Measurements from ENCODE around the gene CSGALNACT2. TPM values are rescaled to one million over a fixed set of nuclear protein-coding genes. Genes with fewer than 3 reads are reported as not detected.

Gene CSGALNACT2
- total and polyA plus RNA-seq, 4 donors: 4.1 to 11.0 (median 6.1) TPM

- 2% methylated on average over 22 of the region's 22 CpGs for WGBS
- Histone ChIP-seq H3K36me3 (ENCODE audit: control insufficient read depth in 4 of 4, insufficient read depth in 3 of 4, low read depth in 1 of 4, low read length in 3 of 4) (no peaks in the 10 kb centered on the region), H3K27me3 (ENCODE audit: control insufficient read depth in 4 of 4, insufficient read depth in 4 of 4, low read length in 3 of 4) (no peaks in the 10 kb centered on the region), H3K4me3 (ENCODE audit: low read depth in 1 of 3, low read length in 3 of 3) (peak overlapping the region; percentile 75 to 98 (median 94)), H3K9me3 (ENCODE audit: control insufficient read depth in 4 of 4, low read length in 3 of 4) (no peaks in the 10 kb centered on the region), H3K27ac (ENCODE audit: low read depth in 1 of 2, low read length in 2 of 2) (peak overlapping the region; percentile 40 to 94), H3K4me1 (ENCODE audit: control insufficient read depth in 4 of 4, insufficient read depth in 4 of 4, low read length in 3 of 4) (peaks cover 3 to 19% (median 10%) of the 10 kb centered on the region in 4 donors), H3K9ac (ENCODE audit: low read depth in 1 of 2, low read length in 2 of 2) (peak overlapping the region; percentile 26 to 75)
- no peak for DNase-seq (ENCODE audit: low spot score)
- no peak for TF ChIP-seq ATF3 (IDR thresholded peaks at IDR 0.05)
Measured at GRCh38 chr10:43138757-43139241, 554 bp downstream of the CSGALNACT2 start.

GRCh38 chr10:43141421-43141820 lies 3.2 kb downstream of the CSGALNACT2 start:
- H3K4me1 ChIP-seq (ENCODE audit: control insufficient read depth in 4 of 4, insufficient read depth in 4 of 4, low read length in 3 of 4): peaks cover 3 to 19% (median 10%) of the 10 kb centered on the region in 4 donors
- no peak overlapping the region for H3K27ac ChIP-seq (ENCODE audit: low read depth in 1 of 2, low read length in 2 of 2)
- no peak overlapping the region for H3K4me3 ChIP-seq (ENCODE audit: low read depth in 1 of 3, low read length in 3 of 3)
- 97% methylated on average over 5 of the region's 5 CpGs for WGBS
- no peaks in the 10 kb centered on the region for H3K9me3 ChIP-seq (ENCODE audit: control insufficient read depth in 4 of 4, low read length in 3 of 4)
- no peak overlapping the region for H3K9ac ChIP-seq (ENCODE audit: low read depth in 1 of 2, low read length in 2 of 2)
- TF ChIP-seq FOXA2 (IDR thresholded peaks at IDR 0.05): no peak
- no peak for TF ChIP-seq FOXA1 (IDR thresholded peaks at IDR 0.05)
- TF ChIP-seq GABPA (IDR thresholded peaks at IDR 0.05 in 1 of 2, conservative IDR thresholded peaks at IDR 0.05 in 1 of 2): no peak
- no peak for TF ChIP-seq NR2F2 (IDR thresholded peaks at IDR 0.05)
- no peak for TF ChIP-seq RXRA (IDR thresholded peaks at IDR 0.05)
- TF ChIP-seq JUND (IDR thresholded peaks at IDR 0.05): no peak
- no peak for TF ChIP-seq SP1 (IDR thresholded peaks at IDR 0.05)
- TF ChIP-seq ZBTB33 (IDR thresholded peaks at IDR 0.05): no peak
- TF ChIP-seq REST (IDR thresholded peaks at IDR 0.05): no peak
- no peaks in the 10 kb centered on the region for H3K36me3 ChIP-seq (ENCODE audit: control insufficient read depth in 4 of 4, insufficient read depth in 3 of 4, low read depth in 1 of 4, low read length in 3 of 4)
- no peak for DNase-seq (ENCODE audit: low spot score)
- H3K27me3 ChIP-seq (ENCODE audit: control insufficient read depth in 4 of 4, insufficient read depth in 4 of 4, low read length in 3 of 4): no peaks in the 10 kb centered on the region

GRCh38 chr10:43145311-43145710 lies 7.1 kb downstream of the CSGALNACT2 start:
- Histone ChIP-seq H3K4me3 (ENCODE audit: low read depth in 1 of 3, low read length in 3 of 3) (no peak overlapping the region), H3K27ac (ENCODE audit: low read depth in 1 of 2, low read length in 2 of 2) (no peak overlapping the region), H3K36me3 (ENCODE audit: control insufficient read depth in 4 of 4, insufficient read depth in 3 of 4, low read depth in 1 of 4, low read length in 3 of 4) (no peaks in the 10 kb centered on the region), H3K27me3 (ENCODE audit: control insufficient read depth in 4 of 4, insufficient read depth in 4 of 4, low read length in 3 of 4) (no peaks in the 10 kb centered on the region), H3K4me1 (ENCODE audit: control insufficient read depth in 4 of 4, insufficient read depth in 4 of 4, low read length in 3 of 4) (no peaks in the 10 kb centered on the region), H3K9ac (ENCODE audit: low read depth in 1 of 2, low read length in 2 of 2) (no peak overlapping the region), H3K9me3 (ENCODE audit: control insufficient read depth in 4 of 4, low read length in 3 of 4) (no peaks in the 10 kb centered on the region)
- WGBS: 89% methylated on average over 6 of the region's 6 CpGs
- DNase-seq (ENCODE audit: low spot score): no peak
- TF ChIP-seq CTCF (IDR thresholded peaks at IDR 0.05; ENCODE audit: low read depth, low read length, missing input control) (no peak), ATF3 (IDR thresholded peaks at IDR 0.05) (no peak), FOXA2 (IDR thresholded peaks at IDR 0.05) (no peak), SP1 (IDR thresholded peaks at IDR 0.05) (no peak), NR2F2 (IDR thresholded peaks at IDR 0.05) (no peak), EGR1 (IDR thresholded peaks at IDR 0.05; ENCODE audit: low read depth in 2 of 2) (no peak), MAX (IDR thresholded peaks at IDR 0.05) (no peak), HNF4G (IDR thresholded peaks at IDR 0.05) (no peak), GABPA (IDR thresholded peaks at IDR 0.05 in 1 of 2, conservative IDR thresholded peaks at IDR 0.05 in 1 of 2) (no peak), YY1 (IDR thresholded peaks at IDR 0.05) (no peak), ZBTB33 (IDR thresholded peaks at IDR 0.05) (no peak), HNF4A (conservative IDR thresholded peaks at IDR 0.05) (no peak)
